GM23338 (cell line): ENCODE results near the gene PROCR. TPM values are rescaled to one million over a fixed set of nuclear protein-coding genes. Genes with fewer than 3 reads are reported as not detected.

Experiments
- ATAC-seq: fragments of 200-7000 bp; cut with Tn5 transposase; 3 replicates; pipeline ENCODE4 v1.9.1; 2020
- DNase-seq: peaks from one replicate; pipeline ENCODE4 v3.0.0-alpha.2; 2015; ENCODE audit warnings: low spot score
- H2AFZ ChIP-seq: fragments of 200-600 bp; sonication (generic); 2 replicates; pipeline ENCODE4 v1.8.0; 2016; ENCODE audit warnings: antibody characterized with exemption, mild to moderate bottlenecking, moderate library complexity
- H3F3A ChIP-seq: fragments of 200-600 bp; sonication (generic); replicated peaks from 2 replicates; pipeline ENCODE4 v1.8.0; 2017; ENCODE audit warnings: antibody characterized with exemption, mixed run types, low read depth
- H3K27ac ChIP-seq: fragments of 200-600 bp; sonication (generic); 2 replicates; pipeline ENCODE4 v1.6.1; 2016; ENCODE audit warnings: low read depth
- H3K27me3 ChIP-seq: fragments of 200-600 bp; sonication (generic); 2 replicates; pipeline ENCODE4 v1.8.0; 2016; ENCODE audit warnings: mild to moderate bottlenecking, mixed run types, moderate library complexity; ENCODE audit not compliant: insufficient read depth
- H3K36me3 ChIP-seq: fragments of 200-600 bp; sonication (generic); 2 replicates; pipeline ENCODE4 v1.8.0; 2016; ENCODE audit warnings: mild to moderate bottlenecking; ENCODE audit not compliant: insufficient read depth
- H3K4me1 ChIP-seq: fragments of 200-600 bp; sonication (generic); 2 replicates; pipeline ENCODE4 v1.8.0; 2016; ENCODE audit warnings: mild to moderate bottlenecking, moderate library complexity; ENCODE audit not compliant: insufficient read depth
- H3K4me2 ChIP-seq: fragments of 200-600 bp; sonication (generic); 2 replicates; pipeline ENCODE4 v1.7.1; 2017; ENCODE audit warnings: mixed run types
- H3K4me3 ChIP-seq: fragments of 200-600 bp; sonication (generic); 2 replicates; pipeline ENCODE4 v1.6.1; 2016; ENCODE audit warnings: mixed run types
- H3K79me2 ChIP-seq: fragments of 200-600 bp; sonication (generic); replicated peaks from 2 replicates; pipeline ENCODE4 v1.8.0; 2017; ENCODE audit warnings: mild to moderate bottlenecking; ENCODE audit not compliant: insufficient read depth
- H3K9me2 ChIP-seq: fragments of 200-600 bp; sonication (generic); 2 replicates; pipeline ENCODE4 v1.8.0; 2017; ENCODE audit not compliant: insufficient read depth
- H4K20me1 ChIP-seq: fragments of 200-600 bp; sonication (generic); replicated peaks from 2 replicates; pipeline ENCODE4 v1.8.0; 2017; ENCODE audit warnings: mild to moderate bottlenecking; ENCODE audit not compliant: insufficient read depth
- H3K27ac Mint-ChIP-seq: 2 replicates; pipeline ENCODE4 v1.8.0; 2020; ENCODE audit warnings: inconsistent platforms, mild to moderate bottlenecking, moderate library complexity, mixed read lengths
- H3K27me3 Mint-ChIP-seq: 3 replicates; pipeline ENCODE4 v1.8.0; 2022; ENCODE audit warnings: low read depth, mild to moderate bottlenecking, moderate library complexity, mixed read lengths, inconsistent platforms; ENCODE audit not compliant: insufficient read depth, poor library complexity
- H3K36me3 Mint-ChIP-seq: 3 replicates; pipeline ENCODE4 v1.8.0; 2021; ENCODE audit warnings: low read depth, mild to moderate bottlenecking, inconsistent platforms, moderate library complexity, mixed read lengths
- H3K4me1 Mint-ChIP-seq: 3 replicates; pipeline ENCODE4 v1.8.0; 2020; ENCODE audit warnings: mild to moderate bottlenecking, inconsistent platforms, mixed read lengths
- H3K4me3 Mint-ChIP-seq: 3 replicates; pipeline ENCODE4 v1.8.0; 2021; ENCODE audit warnings: moderate library complexity, mild to moderate bottlenecking, inconsistent platforms, mixed read lengths
- H3K9me3 Mint-ChIP-seq: 3 replicates; pipeline ENCODE4 v1.8.0; 2020; ENCODE audit warnings: moderate library complexity, mild to moderate bottlenecking, inconsistent platforms, mixed read lengths
- CREB1 ChIP-seq: fragments of 250-450 bp; sonication (Bioruptor Pico); IDR thresholded peaks from 2 replicates; pipeline ENCODE4 v1.5.0; 2020; ENCODE audit warnings: low read depth, mild to moderate bottlenecking, moderate library complexity
- CTCF ChIP-seq, 2 experiments: fragments of 200-600 bp in 1 of 2; sonication (generic) in 1 of 2; conservative IDR thresholded peaks; 2 replicates each; pipeline versions ENCODE4 v1.5.1 to v1.6.1; 2016 to 2017; ENCODE audit warnings: antibody characterized with exemption in 2 of 2, low read depth in 2 of 2, mild to moderate bottlenecking in 2 of 2, moderate library complexity in 1 of 2
- ETS1 ChIP-seq: IDR thresholded peaks from 2 replicates; pipeline ENCODE4 v1.6.1; 2016; ENCODE audit warnings: antibody characterized with exemption
- EZH2phosphoT487 ChIP-seq: fragments of 200-600 bp; sonication (generic); IDR thresholded peaks from one replicate; pipeline ENCODE4 v1.8.1; 2018; ENCODE audit warnings: antibody characterized with exemption; ENCODE audit not compliant: unreplicated experiment
- JUNB ChIP-seq: IDR thresholded peaks from one replicate; pipeline ENCODE4 v1.6.1; 2016; ENCODE audit warnings: antibody characterized with exemption; ENCODE audit not compliant: unreplicated experiment
- NANOG ChIP-seq: IDR thresholded peaks from 2 replicates; pipeline ENCODE4 v1.6.1; 2016; ENCODE audit warnings: antibody characterized with exemption, borderline replicate concordance
- STAT1 ChIP-seq: IDR thresholded peaks from one replicate; pipeline ENCODE4 v1.6.1; 2016; ENCODE audit warnings: antibody characterized with exemption; ENCODE audit not compliant: unreplicated experiment
- ZNF331 ChIP-seq: fragments of 250-450 bp; sonication (Bioruptor Pico); IDR thresholded peaks from 2 replicates; pipeline ENCODE4 v1.5.0; 2020; ENCODE audit warnings: low read depth, mild to moderate bottlenecking, moderate library complexity
- ZNF462 ChIP-seq: fragments of 250-450 bp; sonication (Bioruptor Pico); IDR thresholded peaks from 2 replicates; pipeline ENCODE4 v1.5.0; 2020; ENCODE audit warnings: mild to moderate bottlenecking, moderate library complexity
- polyA plus RNA-seq: library from polyadenylated mRNA; unstranded; fragments of >200 nt; fragmentation: Nextera tagmentation; extraction: Ambion mirVana; gene quantifications from 2 replicates; pipeline ENCODE4 v1.2.1, GENCODE V29; 2016
- total RNA-seq: library from RNA; depleted of rRNA; stranded (reverse); fragments of >200 nt; shearing (Covaris generic); gene quantifications from 2 replicates; pipeline ENCODE4 v1.2.3, GENCODE V29; 2014

The PROCR gene
- total and polyA plus RNA-seq, 2 experiments from 2014 or later, result 32.9 to 36.1 TPM

- TF ChIP-seq ETS1 (no peak), JUNB (no peak), ZNF331 (CRISPR knock-in tag) (no peak), CTCF (conservative IDR thresholded peaks at IDR 0.05; ENCODE audit: low read depth in 2 of 2) (no peak), EZH2phosphoT487 (no peak)
These were observed 37.0 kb upstream of the PROCR start (continued) for GRCh38 chr20:35134880-35135279.

GRCh38 chr20:35135867-35136586 lies 35.8 kb upstream of the PROCR start:
- Histone ChIP-seq H3K27ac (no peak overlapping the region), H3K4me2 (no peak overlapping the region), H3K4me3 (no peak overlapping the region), H2AFZ (no peak overlapping the region), H3K4me1 (no peaks in the 10 kb centered on the region), H4K20me1 (no peaks in the 10 kb centered on the region), H3K36me3 (peaks cover 10% of the 10 kb centered on the region; the same call in 1 of the 2 replicates), H3K27me3 (no peaks in the 10 kb centered on the region), H3F3A (no peaks in the 10 kb centered on the region), H3K79me2 (no peaks in the 10 kb centered on the region), H3K9me2 (no peaks in the 10 kb centered on the region)
- Mint-ChIP-seq H3K4me1 (no peaks in the 10 kb centered on the region), H3K36me3 (peaks cover 20% of the 10 kb centered on the region), H3K27ac (0 out of 2 replicates have a peak overlapping the region, but pooled peaks have one; percentile 60), H3K27me3 (peaks cover 2% of the 10 kb centered on the region), H3K4me3 (no peak overlapping the region), H3K9me3 (no peaks in the 10 kb centered on the region)
- TF ChIP-seq CREB1 (CRISPR knock-in tag), result no peak
- TF ChIP-seq STAT1, result no peak
- TF ChIP-seq NANOG, result no peak
- TF ChIP-seq ZNF462, result no peak
- DNase-seq (no peak), ATAC-seq (no peak)
